Activated CD4-positive, alpha-beta T cell treated with anti-CD3 and anti-CD28 coated beads for 24 hours (primary cell): ENCODE measurements around the gene PDGFD.
A peak's percentile ranks its signal among the peaks of the same experiment; 100 is the strongest.

Source experiments
- DNase-seq, 2 donors: peaks; one replicate each; pipeline ENCODE4 v3.0.0-alpha.2; 2020; ENCODE audit warnings: low read depth in 2 of 2

PDGFD gene

GRCh38 chr11:104164028-104164520 lies at the start of gene PDGFD:
TSS of gene PDGFD (minus strand) at chr11:104164147.
- peak in 1 of 2 donors; percentile 0 for DNase-seq

DNA sequence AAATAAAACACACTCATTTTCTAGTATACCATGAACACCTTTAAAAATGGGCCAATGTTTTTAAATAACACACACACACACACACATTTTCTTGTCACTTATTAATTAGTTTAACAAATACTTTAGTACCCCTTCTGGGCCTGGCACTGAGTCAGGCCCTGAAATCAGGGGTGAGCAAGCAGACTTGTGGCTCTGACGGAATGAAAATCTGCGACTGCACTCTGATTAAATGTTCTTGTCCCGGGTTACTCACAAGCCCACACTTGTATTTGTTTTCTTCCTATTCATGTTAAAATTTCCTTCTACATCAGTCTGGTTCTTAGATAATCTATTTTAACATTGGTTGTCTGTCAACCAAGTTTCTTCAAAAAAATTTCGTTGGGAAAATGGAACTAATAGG lies 43.0 kb upstream of the PDGFD start:
- no peak for DNase-seq

- no peak for DNase-seq
Observed at GRCh38 chr11:104205838-104206237, 41.9 kb upstream of the PDGFD start.

GRCh38 chr11:104200688-104201087 lies 36.7 kb upstream of the PDGFD start:
- DNase-seq: no peak

DNA sequence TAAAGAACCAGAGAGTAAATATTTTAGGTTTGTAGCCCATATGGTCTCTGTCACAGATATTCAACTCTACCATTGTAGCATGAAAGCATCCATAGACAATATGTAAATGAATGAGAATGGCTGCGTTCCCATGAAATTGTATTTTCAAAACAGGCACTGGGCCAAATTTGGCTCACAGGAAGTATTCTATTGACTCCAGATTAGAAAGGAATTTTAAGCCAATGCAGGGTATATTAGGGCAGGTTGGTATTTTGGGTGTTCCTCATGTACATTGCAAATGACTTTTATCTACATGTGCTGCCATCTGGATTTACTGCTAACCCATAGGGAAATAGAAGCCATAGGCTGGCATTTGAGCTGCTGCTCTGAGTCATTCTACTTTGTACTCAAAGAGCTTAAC lies 35.1 kb upstream of the PDGFD start:
- DNase-seq: no peak

DNA sequence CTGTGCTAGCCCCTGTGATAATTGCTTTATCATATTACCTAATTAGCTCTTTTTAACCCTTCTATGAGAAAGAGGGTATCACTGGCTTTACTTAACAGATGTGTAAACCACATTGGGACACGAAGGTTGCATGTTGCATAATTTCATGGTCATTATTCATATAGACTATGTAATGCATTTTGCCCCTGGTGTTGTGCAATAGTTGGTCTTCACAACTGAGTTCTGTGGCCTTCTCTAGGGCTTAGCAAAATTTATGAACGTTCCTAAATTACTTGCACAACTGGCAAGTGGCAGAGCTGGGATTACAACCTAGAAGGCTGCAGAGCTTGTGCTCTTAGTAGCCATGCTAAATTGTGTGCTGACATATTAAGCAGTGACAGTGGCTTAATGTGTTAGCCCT lies 34.6 kb upstream of the PDGFD start:
- no peak for DNase-seq

GRCh38 chr11:104191124-104191523 lies 27.2 kb upstream of the PDGFD start:
- DNase-seq: no peak

DNA sequence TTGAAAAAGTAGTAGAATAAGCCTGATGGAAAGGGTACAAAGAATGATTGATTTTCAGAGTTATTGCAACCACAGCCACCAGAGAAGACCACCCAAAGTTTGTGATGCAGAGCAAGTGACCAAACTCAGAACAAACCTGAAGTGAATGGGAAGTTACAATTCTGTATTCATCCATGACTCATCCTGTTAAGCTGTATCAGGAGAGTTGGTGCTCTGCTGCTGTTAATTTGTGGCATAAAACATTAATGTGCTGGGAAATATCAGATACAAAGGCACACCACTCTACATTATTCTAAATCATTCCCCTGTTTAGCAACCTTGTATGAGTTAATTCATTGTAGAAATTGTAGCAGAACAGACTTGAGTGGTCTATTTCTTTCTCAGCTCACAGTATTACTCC lies 19.6 kb upstream of the PDGFD start:
- no peak for DNase-seq

DNA sequence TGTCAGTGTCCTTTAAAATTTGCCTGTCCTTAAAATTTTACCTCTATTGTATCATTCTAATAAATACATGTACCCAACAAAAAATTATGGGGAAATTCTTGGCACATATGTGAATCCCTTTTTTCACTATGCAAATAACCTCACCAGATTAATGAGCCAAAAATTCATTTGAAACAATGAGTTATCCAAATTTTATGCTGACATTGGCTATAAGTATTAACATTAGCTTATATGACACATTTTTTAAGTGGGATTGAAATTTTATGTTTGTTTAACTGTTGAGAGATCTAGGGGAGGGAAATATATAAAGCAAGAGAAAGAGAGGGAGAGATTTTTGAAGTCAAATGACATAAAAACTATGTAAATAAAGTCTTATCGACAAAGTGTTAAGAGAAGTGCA lies 11.8 kb upstream of the PDGFD start:
- DNase-seq: no peak

DNA sequence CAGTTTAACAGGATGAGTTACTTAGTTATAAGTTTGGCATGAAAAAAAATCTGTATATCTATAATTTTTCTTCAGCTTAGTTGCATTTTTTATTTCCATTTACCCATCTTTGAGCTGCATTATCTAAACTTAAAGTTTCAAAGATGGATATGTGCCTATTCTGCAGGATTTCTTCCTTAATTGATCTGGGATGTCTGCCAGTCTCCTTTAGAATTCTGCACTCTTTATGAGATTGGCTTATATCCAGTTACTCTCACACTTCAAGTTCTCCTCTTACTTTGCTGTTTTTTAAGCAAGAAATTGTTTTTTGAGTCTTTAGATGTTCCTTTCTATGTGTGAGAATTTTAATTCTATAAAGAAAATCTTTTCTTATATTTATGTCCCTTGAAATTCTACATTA lies 5.1 kb upstream of the PDGFD start:
- no peak for DNase-seq

DNA sequence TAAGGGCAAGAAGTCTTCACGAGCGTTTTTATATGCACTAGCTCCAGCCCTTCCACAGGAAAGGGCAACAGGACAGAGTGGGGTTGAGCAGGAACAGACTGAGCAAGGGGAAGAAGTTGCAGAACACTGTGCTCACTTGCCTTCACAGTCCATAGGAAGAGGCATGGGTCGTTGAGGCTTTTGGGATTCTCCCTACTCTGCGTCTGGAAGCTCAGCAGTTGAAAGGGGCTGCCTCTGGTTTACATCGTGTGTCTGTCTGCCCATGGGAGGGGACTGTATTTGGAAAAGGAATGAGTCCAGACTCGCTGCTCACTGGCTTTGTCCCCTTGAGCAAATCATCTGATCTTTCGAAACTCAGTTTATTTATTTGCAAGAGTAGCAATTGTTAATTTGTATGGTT lies 1.1 kb upstream of the PDGFD start:
- DNase-seq: no peak

- DNase-seq: no peak
Observed at GRCh38 chr11:104163100-104164027, 583 bp downstream of the PDGFD start.

DNA sequence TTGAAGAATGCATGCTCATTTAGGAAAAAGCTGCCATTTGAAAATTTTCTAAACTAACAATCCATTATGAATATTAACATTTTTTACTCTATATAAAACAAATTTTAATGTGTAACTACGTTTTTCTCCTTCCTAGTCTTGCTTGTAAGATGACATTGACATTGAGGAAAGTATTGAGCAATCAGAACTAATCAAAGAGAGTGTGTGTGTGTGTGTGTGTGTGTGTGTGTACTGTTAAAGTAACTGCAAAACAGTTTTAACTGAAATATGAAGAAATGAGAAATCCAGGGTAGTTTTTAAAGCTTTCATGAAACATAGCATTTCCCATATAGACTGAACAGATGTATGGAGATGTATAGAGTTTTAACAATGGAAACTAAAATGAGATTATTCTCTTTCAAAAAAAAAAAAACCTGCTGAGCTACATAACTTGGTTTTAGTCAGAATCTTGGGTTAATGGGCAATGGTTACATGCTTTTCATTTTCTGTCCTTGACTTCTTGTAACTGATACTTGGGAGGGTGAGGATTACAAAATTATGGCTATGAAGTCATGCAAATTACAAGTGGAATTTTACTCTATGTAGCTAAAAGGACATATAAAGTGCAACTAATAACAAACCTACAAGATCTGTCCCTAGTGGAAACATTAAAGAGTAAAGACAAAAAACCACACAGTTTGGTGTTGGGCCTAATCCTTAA lies 2.0 kb downstream of the PDGFD start:
- no peak for DNase-seq

DNA sequence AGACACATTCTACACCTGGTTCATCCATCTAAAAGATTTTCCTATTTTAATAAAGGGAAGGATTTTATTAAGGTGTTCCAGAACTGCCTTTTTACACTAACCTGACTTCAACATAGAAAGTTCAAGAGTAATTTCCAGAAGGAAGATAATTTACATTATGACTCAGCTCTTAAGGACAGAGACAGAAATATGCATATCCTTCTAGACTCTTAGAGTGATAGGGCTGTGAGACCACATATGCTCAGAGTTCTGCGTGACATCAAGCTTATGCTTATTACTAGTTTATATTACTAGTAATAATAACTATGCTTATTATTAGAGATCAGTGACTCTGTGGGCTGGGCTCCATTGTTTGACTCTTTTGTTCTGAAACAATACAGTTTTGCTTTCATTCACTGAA lies 4.6 kb downstream of the PDGFD start:
- no peak for DNase-seq

DNA sequence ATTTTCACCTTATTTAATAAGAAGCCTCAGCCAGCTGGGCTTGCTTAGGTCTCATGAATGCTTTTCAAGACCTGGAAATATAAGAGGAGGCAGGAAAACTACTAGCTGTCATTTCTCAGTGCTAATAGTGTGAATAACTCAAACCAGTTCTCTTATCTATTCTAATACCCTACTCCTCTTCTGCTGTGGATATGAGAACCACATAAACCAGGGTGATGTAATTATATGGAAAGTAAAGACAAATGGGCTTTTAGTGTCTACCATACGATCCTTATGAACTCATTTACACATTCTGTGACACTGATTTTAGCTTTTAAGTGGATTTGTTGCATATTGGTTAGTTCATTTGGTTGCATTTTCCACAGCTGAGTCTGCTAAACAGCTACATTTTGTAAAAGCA lies 8.6 kb downstream of the PDGFD start:
- no peak for DNase-seq

DNA sequence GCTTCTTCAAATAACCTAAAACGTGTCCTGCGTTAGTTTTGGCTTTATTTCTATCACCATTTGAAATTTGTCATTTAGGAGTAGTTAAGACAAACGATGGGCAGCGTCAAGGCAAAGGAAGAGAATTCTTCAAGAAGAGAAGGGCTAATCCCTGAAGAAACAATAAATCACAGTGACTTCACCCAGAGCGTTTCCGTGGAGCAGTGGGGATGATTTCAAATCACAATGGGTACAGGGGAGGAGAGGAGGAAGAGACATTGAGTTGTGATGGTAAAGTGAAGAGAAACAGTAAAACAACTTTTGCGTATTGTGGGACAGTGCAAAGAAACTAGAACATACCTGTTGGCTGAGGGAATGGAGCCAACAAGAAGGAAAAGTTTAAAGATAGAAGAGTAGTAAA lies 9.7 kb downstream of the PDGFD start:
- no peak for DNase-seq

- DNase-seq: no peak
Observed at GRCh38 chr11:104152941-104153505, 10.9 kb downstream of the PDGFD start.

DNA sequence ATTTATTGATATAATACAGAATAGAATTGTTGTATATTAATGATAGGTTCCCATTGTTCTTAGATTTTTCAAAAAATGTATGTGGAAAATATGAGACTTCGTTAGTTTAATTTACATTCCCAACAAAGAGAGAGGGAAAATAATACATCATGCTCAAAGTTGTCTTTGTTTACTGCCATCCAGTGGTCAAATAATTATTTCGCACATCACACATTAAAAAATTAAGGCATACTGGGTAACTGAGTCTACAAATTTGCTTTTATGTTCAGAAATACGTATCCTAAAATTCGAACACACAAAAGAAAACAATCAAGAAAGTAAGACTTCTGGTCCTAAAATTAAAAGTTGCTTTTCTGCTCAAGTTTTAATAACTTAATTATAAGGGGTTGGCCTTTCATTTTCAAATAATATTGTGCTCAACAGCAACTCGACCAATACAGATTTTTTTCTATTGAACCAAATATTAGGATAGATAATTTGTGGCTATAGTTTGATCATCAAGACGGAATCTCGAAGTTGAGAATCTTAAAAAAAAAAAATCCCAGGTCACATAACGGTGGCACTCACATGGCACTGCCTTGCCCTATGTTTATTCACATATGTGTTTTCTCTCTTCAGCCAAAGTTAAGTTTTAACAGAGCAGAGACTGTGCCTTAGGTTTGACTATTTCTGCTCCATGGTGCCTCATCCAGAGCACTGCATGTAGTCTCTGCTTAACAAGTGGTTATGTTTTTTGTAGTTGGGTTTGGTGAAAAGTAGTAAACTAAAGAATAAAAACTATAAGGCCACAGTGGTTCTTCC lies 12.3 kb downstream of the PDGFD start:
- DNase-seq: no peak

GRCh38 chr11:104148706-104149105 lies 15.2 kb downstream of the PDGFD start:
- DNase-seq: no peak

- no peak for DNase-seq
Observed at GRCh38 chr11:104148074-104148473, 15.9 kb downstream of the PDGFD start.

DNA sequence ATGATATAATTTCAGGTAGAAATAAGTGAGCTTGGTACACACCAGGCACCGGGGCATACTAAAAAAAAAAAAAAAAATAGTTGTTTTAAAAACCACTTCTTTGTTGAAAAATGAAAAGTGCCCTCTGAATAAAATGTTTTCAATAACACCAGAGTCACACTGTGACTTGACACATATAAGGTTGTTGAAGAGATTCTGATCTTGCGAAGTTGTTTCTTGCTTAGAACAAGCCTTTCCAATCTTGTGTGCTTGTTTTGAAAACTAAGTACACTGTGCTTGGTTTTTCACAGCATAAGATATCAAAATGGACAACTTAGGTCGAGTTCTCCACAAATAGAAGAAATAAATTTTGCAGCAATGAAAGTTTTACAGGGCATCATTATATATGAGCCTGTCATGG lies 17.0 kb downstream of the PDGFD start:
- DNase-seq: no peak

- DNase-seq: no peak
Observed at GRCh38 chr11:104146421-104146820, 17.5 kb downstream of the PDGFD start.
